Peyer's patch (tissue), 4 donors: ENCODE results near the gene CTU2. TPM values are rescaled to one million over a fixed set of nuclear protein-coding genes. Genes with fewer than 3 reads are reported as not detected.

Source experiments
- DNase-seq, 3 donors: peaks; one replicate each; pipeline ENCODE4 v3.0.0-alpha.2; 2017 to 2019
- H3K27ac ChIP-seq, 4 donors: fragments of 200-600 bp; sonication (generic); one replicate each; pipeline ENCODE4 v1.5.1; 2016 to 2019
- H3K27me3 ChIP-seq, 2 donors: fragments of 200-600 bp; sonication (generic); one replicate each; pipeline ENCODE4 v1.5.1; 2019
- H3K36me3 ChIP-seq, 3 donors: fragments of 200-600 bp; sonication (generic); one replicate each; pipeline ENCODE4 v1.5.1; 2016 to 2019
- H3K4me1 ChIP-seq, 4 donors: fragments of 200-600 bp; sonication (generic); one replicate each; pipeline ENCODE4 v1.5.1; 2016 to 2019
- H3K4me3 ChIP-seq, 4 donors: fragments of 200-600 bp; sonication (generic); 1 replicate in 3 of 4; 2 replicates in 1 of 4; pipeline ENCODE4 v1.5.1; 2016 to 2019; ENCODE audit warnings: mild to moderate bottlenecking in 1 of 4
- H3K9me3 ChIP-seq, 4 donors: fragments of 200-600 bp; sonication (generic); one replicate each; pipeline ENCODE4 v1.5.1; 2016 to 2019; ENCODE audit warnings: mild to moderate bottlenecking in 1 of 4
- CTCF ChIP-seq, 6 experiments: fragments of 450-650 bp in 4 of 6; fragments of 200-600 bp in 2 of 6; sonication (generic) in 1 of 6; IDR thresholded peaks; one replicate each; pipeline ENCODE4 v1.5.1; 2017 to 2019; ENCODE audit warnings: antibody characterized with exemption in 6 of 6, mild to moderate bottlenecking in 3 of 6, moderate library complexity in 1 of 6
- POLR2A ChIP-seq, 2 donors: fragments of 450-650 bp; IDR thresholded peaks; one replicate each; pipeline ENCODE4 v1.5.1; 2017; ENCODE audit warnings: antibody characterized with exemption in 2 of 2, mild to moderate bottlenecking in 2 of 2, moderate library complexity in 2 of 2
- total RNA-seq, 4 donors: library from RNA; depleted of rRNA; stranded (reverse); fragments of >200 nt; gene quantifications; one replicate each; pipeline ENCODE4 v1.1.0, GENCODE V29; 2016

CTU2 gene
- total RNA-seq, 4 donors from 2014 or later = 3.9 to 25.1 (median 9.3) TPM

- TF ChIP-seq POLR2A (IDR thresholded peaks at IDR 0.05) = no peak
- no peak for TF ChIP-seq CTCF (IDR thresholded peaks at IDR 0.05)
- Histone ChIP-seq H3K27me3 (no peaks in the 10 kb centered on the region), H3K9me3 (no peaks in the 10 kb centered on the region), H3K4me1 (peaks cover 0 to 1% (median under 1%) of the 10 kb centered on the region in 4 donors), H3K27ac (no peak overlapping the region), H3K4me3 (no peak overlapping the region), H3K36me3 (peaks cover 0 to 43% (median 0%) of the 10 kb centered on the region in 3 donors)
- DNase-seq = no peak
Observed at GRCh38 chr16:88712362-88712979, 6.2 kb downstream of the CTU2 start.

GRCh38 chr16:88713054-88713453 is 6.8 kb downstream of the CTU2 start:
- Histone ChIP-seq H3K27ac (no peak overlapping the region), H3K27me3 (no peaks in the 10 kb centered on the region), H3K4me1 (no peaks in the 10 kb centered on the region), H3K36me3 (peaks cover 0 to 47% (median 0%) of the 10 kb centered on the region in 3 donors), H3K9me3 (no peaks in the 10 kb centered on the region), H3K4me3 (no peak overlapping the region)
- DNase-seq = no peak
- no peak for TF ChIP-seq CTCF (IDR thresholded peaks at IDR 0.05)
- no peak for TF ChIP-seq POLR2A (IDR thresholded peaks at IDR 0.05)

- Histone ChIP-seq H3K9me3 (no peaks in the 10 kb centered on the region), H3K4me3 (no peak overlapping the region), H3K36me3 (peaks cover 0 to 54% (median 0%) of the 10 kb centered on the region in 3 donors), H3K27me3 (no peaks in the 10 kb centered on the region), H3K4me1 (no peaks in the 10 kb centered on the region), H3K27ac (no peak overlapping the region)
- TF ChIP-seq CTCF (IDR thresholded peaks at IDR 0.05) (no peak), POLR2A (IDR thresholded peaks at IDR 0.05) (no peak)
- no peak for DNase-seq
Observed at GRCh38 chr16:88713568-88714419, 7.5 kb downstream of the CTU2 start.

- Histone ChIP-seq H3K36me3 (peaks cover 0 to 63% (median 0%) of the 10 kb centered on the region in 3 donors), H3K9me3 (no peaks in the 10 kb centered on the region), H3K27ac (no peak overlapping the region), H3K27me3 (no peaks in the 10 kb centered on the region), H3K4me3 (no peak overlapping the region), H3K4me1 (no peaks in the 10 kb centered on the region)
- no peak for DNase-seq
- TF ChIP-seq POLR2A (IDR thresholded peaks at IDR 0.05) (no peak), CTCF (IDR thresholded peaks at IDR 0.05) (no peak)
Observed at GRCh38 chr16:88714420-88715302, 8.4 kb downstream of the CTU2 start.
